HFF-Myc (cell line): ENCODE data around the gene PXYLP1.

Experiments used
- DNase-seq: peaks from one replicate; pipeline ENCODE4 v3.0.0-alpha.2; 2011; ENCODE audit warnings: low read depth; ENCODE audit errors: extremely low read depth
- H3K4me3 ChIP-seq: replicated peaks from 2 replicates; pipeline ENCODE4 v1.5.1; 2011; ENCODE audit warnings: low read depth, mild to moderate bottlenecking, control low read depth, low read length
- TF ChIP-seq, protein P1 (sequence below): IDR thresholded peaks from 2 replicates; pipeline ENCODE4 v1.5.1; 2012; ENCODE audit warnings: mild to moderate bottlenecking, low read depth, low read length, control low read depth; ENCODE audit errors: missing control alignments

PXYLP1 gene, protein sequence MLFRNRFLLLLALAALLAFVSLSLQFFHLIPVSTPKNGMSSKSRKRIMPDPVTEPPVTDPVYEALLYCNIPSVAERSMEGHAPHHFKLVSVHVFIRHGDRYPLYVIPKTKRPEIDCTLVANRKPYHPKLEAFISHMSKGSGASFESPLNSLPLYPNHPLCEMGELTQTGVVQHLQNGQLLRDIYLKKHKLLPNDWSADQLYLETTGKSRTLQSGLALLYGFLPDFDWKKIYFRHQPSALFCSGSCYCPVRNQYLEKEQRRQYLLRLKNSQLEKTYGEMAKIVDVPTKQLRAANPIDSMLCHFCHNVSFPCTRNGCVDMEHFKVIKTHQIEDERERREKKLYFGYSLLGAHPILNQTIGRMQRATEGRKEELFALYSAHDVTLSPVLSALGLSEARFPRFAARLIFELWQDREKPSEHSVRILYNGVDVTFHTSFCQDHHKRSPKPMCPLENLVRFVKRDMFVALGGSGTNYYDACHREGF

DNA sequence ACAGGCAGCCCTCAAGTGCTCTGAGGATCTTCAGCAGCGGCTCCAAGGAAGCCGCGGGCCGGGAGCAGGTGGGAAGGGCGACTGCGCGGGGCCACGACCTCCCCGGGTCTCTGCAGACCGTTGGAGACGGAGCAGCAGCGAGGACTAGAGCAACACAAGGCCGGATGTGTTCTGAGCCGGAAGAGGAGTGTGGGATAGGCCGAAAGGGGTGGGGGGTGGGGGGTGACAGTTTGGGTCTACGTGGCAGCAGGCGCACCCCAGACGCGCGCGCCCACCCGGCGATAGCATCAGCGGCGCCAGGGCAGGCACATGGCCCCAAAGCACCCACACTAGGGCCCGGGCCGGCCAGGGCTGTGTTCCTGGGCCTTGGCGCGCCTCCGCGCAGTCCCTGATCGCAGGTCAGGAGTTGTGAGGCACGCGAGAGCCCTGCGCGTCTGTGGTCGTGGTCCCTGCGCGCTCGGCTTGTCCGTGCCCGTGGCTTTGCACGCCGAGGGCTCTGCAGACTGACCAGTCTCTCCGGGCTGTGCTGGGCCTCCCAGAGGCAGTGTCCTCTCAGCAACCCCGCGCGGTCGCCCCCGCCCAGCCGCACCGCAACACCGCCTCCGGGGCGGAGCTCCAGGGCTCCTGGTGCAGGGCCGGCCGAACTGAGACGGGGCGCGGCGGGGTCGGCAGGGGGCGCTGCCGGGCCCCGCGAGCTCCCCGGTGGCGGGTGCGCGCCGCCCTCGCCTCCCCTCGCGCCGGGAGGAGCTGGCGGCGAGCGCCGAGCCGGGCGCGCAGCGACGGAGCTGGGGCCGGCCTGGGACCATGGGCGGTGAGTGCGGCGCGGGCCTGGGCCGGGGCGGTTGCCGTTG is at the start of gene PXYLP1:
PXYLP1 (plus strand) TSS at position 725 of the 851 bp plus-strand sequence. CDS start 28,351 bp downstream, outside the sequence.
- TF ChIP-seq, protein P1, sequence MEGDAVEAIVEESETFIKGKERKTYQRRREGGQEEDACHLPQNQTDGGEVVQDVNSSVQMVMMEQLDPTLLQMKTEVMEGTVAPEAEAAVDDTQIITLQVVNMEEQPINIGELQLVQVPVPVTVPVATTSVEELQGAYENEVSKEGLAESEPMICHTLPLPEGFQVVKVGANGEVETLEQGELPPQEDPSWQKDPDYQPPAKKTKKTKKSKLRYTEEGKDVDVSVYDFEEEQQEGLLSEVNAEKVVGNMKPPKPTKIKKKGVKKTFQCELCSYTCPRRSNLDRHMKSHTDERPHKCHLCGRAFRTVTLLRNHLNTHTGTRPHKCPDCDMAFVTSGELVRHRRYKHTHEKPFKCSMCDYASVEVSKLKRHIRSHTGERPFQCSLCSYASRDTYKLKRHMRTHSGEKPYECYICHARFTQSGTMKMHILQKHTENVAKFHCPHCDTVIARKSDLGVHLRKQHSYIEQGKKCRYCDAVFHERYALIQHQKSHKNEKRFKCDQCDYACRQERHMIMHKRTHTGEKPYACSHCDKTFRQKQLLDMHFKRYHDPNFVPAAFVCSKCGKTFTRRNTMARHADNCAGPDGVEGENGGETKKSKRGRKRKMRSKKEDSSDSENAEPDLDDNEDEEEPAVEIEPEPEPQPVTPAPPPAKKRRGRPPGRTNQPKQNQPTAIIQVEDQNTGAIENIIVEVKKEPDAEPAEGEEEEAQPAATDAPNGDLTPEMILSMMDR, result peak; percentile 40
- peak within 1 kb of the TSS; percentile 64 for H3K4me3 ChIP-seq
- peak; percentile 60 for DNase-seq

DNA sequence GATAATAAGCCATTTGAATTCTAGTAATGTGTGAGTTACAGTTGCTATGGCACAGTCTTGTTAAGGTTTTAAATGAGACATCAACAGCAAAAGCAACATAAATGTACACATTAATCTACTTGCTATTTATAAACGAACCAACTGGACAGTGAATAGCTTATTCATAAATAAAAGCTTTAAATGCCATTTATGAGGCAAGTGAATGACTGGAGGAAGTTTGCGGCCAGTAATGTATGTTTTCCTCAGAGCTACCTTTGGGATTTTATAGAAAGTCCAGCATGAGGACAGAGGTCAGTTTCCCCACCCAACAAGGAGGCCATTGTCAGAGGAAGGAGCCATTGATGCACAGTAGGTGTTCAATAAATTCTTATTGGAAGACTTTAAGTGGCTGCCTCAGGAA is 48.0 kb upstream of the PXYLP1 start:
- TF ChIP-seq, protein P1, result no peak
- no peak for DNase-seq
- H3K4me3 ChIP-seq, result no peak overlapping the region

DNA sequence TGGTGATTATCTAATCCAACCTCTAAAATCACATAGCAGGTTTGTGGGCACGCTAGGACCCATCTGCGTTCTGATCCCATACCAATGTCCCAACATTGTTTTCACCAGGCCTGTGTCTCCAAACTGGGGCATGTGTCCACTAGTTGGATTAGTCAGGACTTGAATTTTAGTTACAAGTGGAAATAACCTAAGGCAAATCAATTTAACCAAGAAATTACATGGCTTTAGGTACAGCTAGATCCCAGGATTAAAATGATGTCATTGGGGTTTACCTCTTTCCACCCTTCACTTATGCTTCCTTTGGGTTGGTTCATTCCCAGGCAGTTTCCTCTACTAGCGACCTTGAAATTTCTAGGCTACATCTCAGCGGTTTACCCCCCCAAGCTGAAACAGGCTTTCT is 47.2 kb upstream of the PXYLP1 start:
- TF ChIP-seq, protein P1, result no peak
- no peak overlapping the region for H3K4me3 ChIP-seq
- no peak for DNase-seq

DNA sequence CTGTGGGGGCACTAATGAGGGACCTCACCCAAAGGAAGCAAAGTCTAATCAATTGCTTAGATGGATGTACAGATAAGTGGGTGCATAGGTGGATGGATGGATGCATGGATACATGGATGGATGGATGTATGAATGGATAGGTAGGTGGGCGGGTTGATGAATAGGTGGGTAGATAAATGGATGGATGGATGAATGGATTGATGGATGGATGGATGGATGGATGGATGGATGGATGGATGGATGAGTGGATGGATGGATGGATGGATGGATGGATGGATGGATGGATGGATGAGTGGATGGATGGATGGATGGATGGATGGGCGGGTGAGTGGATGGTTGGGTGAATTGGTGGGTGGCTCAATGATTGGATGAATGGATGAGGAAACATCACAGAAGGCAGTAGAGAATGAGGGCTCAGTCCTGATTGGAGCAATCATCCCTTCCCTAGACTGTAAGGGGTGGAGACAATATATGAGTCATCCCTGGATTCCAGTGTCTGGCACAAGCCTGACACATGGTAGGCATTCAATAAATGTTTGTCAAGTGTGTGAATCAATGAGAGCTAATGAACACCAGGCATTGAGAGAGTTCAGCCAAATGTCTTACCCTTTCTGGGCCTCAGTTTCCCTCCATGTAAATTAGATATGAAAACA is 40.4 kb upstream of the PXYLP1 start:
- no peak for DNase-seq
- TF ChIP-seq, protein P1, result no peak
- no peak overlapping the region for H3K4me3 ChIP-seq

DNA sequence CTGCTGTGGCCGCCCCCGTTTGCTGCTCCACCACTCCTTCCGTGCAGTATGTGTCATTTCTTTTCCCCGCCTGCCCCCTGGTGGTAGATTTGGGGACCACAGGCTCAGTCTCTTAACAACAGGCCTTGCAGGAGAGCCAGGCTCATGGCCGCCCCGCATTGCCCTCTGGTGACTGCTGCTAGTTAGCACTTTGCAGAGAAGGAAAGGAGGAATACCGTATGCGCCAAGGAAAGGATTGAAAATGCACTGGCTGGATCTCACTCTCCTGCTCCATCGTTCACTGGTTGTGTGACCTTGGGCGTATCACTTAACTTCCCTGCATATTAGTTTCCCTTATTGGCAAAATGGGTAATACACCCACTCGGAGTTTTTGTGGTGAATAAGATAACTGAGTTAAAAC is 39.3 kb upstream of the PXYLP1 start:
- peak; percentile 86 for DNase-seq
- TF ChIP-seq, protein P1, result peak; percentile 96
- H3K4me3 ChIP-seq, result no peak overlapping the region

DNA sequence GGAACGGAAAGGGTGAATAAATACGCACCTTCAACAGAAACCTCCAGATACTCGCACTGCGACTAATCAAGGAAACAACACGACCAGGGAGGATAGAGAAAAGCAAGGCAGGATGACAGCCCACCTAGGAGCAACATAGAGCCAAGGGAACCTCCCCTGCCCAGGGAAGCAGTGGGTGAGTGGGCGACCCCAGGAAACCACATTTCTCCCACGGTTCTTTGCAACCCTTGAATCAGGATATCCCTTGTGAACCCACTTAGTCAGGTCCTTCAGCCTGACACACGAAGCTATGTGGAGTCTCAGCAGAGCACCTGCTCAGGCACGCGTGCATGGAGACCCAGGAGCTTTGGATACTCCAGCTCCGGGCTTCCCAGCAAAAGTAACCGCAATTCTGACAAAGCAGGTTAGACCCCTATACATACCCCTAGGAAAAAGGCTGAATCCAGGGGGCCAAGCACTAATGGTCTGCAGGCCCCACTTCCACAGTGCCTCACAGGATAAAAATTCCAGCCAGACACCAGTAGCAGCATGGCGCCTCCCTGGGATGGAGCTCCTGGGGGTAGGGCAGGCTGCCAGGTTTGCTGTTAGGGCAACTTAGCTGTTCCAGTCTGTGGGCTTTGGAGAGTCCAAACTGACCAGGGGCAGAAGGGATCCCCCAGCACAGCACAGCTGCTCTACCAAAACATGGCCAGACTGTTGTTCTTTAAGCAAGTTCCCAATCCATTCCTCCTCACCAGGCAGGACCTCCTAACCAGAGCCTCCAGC is 38.4 kb upstream of the PXYLP1 start:
- TF ChIP-seq, protein P1, result no peak
- DNase-seq, result no peak
- no peak overlapping the region for H3K4me3 ChIP-seq
